GM20431 (cell line): ENCODE measurements around the gene CYCS.
"Not testable (repeated sequence)": the region's sequence is repeated elsewhere in the genome, so short reads cannot be mapped to it uniquely, and the experiment has no call there.

Source experiments
- in situ Hi-C: fragments of 300-500 bp; cut with MseI, MboI; formaldehyde crosslinking; loops from one replicate; pipeline ENCODE4 v1.15.0; 2020; ENCODE audit warnings: low sequenced_read_pairs; ENCODE audit not compliant: unreplicated experiment

The CYCS gene

DNA sequence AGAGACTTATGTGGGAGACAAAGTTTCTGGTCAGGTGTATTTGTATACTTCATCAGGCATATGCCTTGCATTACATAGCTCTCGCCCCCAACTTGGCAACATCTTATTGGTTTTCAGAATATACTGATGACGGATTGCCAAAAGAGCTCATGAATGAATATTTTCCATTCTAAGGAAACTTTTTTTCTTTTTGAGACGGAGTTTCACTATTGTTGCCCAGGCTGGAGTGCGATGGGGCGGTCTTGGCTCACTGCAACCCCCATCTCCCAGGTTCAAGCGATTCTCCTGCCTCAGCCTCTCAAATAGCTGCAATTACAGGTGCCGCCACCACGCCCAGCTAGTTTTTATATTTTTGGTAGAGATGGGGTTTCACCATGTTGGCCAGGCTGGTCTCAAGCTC lies 6.0 kb downstream of the CYCS start:
- in situ Hi-C loops, result no loop called here

DNA sequence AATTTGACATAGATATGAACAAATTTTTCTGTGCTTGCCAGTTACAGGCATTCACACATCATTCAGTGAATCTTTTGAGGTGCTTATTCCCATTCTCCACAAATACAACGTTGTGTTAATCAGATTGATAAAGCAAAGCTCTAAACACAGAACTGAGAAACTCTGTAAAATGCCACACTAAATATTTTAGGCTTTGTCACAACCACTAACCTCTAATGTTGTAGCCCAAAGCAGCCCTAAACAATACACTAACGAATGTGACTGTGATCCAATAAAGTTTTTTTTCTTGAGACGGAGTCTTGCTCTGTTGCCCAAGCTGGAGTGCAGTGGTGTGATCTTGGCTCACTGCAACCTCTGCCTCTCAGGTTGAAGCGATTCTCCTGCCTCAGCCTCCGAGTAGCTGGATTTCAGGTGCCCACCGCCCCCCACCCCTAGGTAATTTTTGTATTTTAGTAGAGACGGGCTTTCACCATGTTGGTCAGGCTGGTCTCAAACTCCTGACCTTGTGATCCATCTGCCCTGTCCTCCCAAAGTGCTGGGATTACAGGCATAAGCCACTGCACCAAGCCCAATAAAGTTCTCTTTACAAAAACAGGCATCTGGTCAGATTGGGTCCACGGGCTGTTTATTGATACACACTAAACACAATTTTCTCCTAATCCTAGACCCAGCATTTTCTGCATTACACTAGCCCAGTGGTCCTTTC lies 6.9 kb downstream of the CYCS start:
- in situ Hi-C loops, result no loop called here

- in situ Hi-C loops, result no loop called here
Measured at GRCh38 chr7:25117226-25118047, 7.6 kb downstream of the CYCS start.

DNA sequence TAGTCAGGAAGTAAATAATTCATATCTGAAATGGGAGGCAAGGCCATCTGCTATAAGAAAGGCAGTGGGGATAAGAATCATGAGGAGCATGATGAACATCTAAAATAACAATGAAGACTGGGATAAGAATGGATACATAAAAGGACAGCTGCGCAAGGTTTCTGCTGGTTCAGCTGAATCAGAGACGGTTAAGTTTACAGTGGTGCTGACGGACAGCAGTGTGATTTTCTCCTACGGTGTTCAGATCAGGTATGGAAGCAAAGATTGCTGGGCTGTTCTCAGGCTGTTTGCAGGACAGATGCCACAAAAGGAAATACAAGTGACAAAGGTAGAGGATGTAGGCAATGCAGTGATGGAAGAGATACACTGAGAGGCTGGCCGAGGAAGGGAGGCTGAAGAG lies 8.4 kb downstream of the CYCS start:
- in situ Hi-C loops, result no loop called here

- in situ Hi-C loops, result not testable (repeated sequence)
Measured at GRCh38 chr7:25110514-25110913, 14.5 kb downstream of the CYCS start.

DNA sequence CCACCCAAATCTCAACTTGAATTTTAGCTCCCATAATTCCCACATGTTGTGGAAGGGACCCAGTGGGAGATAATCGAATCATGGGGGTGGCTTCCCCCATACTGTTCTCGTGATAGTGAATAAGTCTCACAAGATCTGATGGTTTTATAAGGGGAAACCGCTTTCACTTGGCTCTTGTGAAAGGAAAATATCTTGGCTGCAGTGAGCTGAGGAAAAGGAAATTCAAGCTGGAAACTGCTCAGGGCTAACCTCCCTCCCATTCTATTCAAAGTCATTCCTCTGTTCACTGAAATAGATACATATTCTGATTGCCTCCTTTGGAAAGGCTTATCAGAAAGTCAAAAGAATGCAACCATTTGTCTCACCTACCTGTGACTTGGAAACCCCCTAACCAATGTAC lies 15.8 kb downstream of the CYCS start:
- in situ Hi-C loops, result no loop called here

GRCh38 chr7:25105911-25106310 lies 19.1 kb downstream of the CYCS start:
- in situ Hi-C loops, result no loop called here

- in situ Hi-C loops, result no loop called here
Measured at GRCh38 chr7:25103773-25104172, 21.3 kb downstream of the CYCS start.

DNA sequence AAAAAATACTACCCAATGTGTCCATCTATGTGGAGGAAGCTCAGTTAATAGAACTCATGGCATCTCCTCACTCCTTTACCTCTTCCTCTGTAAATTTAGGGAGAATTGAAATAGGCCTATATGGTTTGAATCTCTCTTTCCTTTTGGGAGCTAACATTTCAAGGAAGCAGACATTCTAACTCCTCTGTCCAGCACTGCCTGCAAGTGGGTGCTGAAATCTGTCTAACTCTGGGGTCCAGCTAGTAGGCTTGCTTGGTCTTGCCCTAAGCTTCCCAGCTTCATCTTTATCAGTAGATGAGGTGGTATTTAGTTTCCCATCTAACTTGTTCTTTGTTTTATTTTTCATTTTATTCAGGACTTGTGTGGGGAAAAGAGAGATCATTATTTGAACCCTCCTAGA lies 23.2 kb downstream of the CYCS start:
- in situ Hi-C loops, result no loop called here

DNA sequence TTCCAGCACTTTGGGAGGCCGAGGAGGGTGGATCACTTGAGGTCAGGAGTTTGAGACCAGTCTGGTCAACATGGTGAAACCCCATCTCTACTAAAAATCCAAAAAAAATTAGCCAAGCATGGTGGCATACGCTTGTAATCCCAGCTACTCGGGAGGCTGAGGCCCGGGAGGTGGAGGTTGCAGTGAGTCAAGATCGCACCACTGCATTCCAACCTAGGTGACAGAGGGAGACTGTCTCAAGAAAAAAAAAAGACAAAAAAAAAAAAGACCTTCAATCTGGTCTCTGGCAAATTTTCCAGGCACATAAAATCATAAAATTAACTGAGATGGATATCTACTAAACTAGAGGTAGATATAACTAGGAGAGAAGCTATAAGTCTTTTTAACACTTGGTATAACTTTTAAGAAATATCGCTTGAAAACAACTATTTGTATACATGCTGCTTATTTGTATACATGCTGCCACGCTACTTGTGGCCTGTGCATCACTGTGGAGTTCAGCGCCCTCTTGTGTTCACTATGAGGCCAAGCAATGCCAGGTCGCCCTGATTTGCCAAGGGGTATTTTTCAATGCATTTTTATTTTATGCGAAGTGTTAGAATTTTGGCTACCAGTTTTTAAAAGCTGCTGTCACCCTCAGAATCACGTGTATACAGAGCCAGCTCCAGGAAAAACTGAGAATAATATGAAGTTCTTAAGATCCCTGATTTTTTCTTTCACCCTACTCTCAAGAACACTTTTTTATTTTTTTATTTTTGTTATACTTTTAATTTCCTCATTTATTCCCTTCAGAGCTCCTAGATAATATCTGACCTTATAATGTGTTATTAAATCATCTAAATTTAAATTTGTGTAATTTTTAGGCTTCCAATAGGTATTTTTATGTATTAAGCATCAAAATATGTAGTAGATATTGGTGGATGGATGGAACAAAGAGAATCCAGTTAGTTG lies 26.7 kb downstream of the CYCS start:
- in situ Hi-C loops, result loop anchor here (10.0 kb wide), 1 partner anchor 284 kb away; no protein-coding TSS in a partner anchor

- in situ Hi-C loops, result loop anchor here (10.0 kb wide), 1 partner anchor 281 kb away; no protein-coding TSS in a partner anchor
Measured at GRCh38 chr7:25095516-25096345, 29.3 kb downstream of the CYCS start.

DNA sequence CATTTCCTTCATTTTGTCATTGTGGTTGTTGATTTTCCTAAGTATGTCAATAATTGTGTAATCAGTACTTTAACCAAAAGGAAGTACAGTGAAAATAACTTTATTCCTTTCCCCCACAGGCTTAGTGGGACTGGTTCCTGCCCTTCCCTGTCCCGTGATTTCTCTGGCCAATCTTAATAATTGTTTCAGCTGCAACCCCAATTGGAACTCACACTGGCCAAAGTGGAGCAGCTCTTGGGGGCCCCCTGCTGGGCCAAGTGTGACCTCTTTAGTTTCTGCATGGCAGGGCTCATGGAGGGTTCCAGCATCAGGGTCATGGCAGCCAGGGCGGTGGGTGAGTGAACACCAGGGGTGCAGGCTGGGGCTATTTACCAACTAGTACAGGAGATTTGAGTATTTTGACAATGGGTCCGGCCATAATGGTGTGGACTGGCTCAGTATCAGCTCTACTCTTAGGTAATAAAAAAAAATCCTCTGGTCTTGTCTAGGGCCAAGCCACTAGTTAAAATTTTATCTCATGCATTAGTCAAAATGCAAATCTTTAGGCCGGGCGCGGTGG lies 31.7 kb downstream of the CYCS start:
- in situ Hi-C loops, result loop anchor here (10.0 kb wide), 1 partner anchor 279 kb away; no protein-coding TSS in a partner anchor

- in situ Hi-C loops, result loop anchor here (10.0 kb wide), 1 partner anchor 277 kb away; no protein-coding TSS in a partner anchor
Measured at GRCh38 chr7:25091779-25092178, 33.3 kb downstream of the CYCS start.

DNA sequence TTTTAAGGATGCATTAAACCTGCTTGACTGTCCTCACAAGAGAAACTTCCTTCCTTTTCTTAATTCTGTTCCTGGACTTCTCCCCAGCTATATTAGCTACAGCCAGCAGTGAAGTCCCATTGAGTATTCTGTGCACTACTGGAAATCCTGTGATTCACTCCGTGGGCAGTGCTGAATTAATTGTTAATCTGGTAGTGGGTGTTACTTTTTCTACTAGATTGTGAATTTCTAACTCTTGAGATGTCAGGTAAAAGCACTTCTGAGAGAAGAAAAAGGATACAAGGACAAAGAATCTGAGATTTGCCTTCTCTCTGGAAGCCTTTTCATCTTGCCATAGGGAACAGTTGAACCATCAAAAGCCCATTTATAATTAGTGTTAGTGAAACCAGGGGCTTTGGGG lies 33.9 kb downstream of the CYCS start:
- in situ Hi-C loops, result loop anchor here (10.0 kb wide), 1 partner anchor 276 kb away; no protein-coding TSS in a partner anchor

GRCh38 chr7:25090374-25090773 lies 34.7 kb downstream of the CYCS start:
- in situ Hi-C loops, result loop anchor here (10.0 kb wide), 1 partner anchor 276 kb away; no protein-coding TSS in a partner anchor

DNA sequence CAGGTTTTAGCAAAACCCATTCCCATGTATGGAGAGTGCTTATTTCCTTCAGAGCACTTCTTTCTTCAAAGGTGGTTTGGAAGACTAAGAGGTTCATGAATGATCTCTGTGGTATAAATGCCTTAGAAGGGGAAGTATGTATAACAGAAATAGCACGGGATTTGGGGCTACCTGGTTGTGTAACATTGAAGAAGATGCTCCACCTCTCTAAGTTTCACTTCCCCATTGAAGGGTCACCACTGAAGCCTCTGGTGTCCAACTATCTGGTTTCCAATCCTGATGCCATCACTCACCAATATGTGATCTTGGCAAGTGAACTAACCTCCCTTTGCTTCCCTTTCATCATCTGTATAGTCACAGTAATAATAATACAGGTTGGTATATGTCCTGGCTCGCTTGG lies 37.2 kb downstream of the CYCS start:
- in situ Hi-C loops, result no loop called here

DNA sequence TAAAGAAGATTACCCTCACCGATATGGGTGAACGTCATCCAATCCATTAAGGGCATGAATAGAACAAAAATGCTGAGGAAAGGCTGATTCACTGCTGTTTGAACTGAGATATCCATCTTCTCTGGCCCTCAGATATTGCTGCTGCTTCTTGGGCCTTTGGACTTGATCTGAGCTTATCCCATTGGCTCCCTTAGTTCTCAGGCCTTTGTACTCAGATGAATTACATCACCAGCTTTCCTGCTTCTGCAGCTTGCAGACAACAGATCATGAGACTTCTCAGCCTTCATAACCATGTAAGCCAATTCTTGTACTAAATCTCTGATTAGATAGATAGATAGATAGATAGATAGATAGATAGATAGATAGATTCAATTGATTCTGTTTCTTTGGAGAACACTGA lies 40.2 kb downstream of the CYCS start:
- in situ Hi-C loops, result no loop called here

DNA sequence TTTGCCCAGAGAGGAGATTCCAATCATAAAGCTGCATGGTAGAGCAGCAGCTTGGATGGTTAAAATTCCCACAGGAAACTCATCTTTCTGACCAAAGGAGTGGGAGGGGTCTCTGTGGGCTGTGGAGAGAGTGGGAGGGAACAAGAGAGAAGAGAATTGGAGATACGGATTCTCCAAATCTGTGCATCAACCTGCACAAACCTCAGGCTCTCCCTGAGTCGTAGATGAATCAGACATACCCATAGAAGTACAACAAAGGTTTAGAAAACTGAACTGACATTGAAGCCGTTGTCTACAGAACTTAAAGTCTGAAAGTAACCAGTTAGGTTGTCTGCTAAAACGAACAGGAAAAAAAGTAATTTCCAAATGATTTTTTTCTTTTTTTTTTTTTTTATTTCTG lies 41.9 kb downstream of the CYCS start:
- in situ Hi-C loops, result no loop called here

DNA sequence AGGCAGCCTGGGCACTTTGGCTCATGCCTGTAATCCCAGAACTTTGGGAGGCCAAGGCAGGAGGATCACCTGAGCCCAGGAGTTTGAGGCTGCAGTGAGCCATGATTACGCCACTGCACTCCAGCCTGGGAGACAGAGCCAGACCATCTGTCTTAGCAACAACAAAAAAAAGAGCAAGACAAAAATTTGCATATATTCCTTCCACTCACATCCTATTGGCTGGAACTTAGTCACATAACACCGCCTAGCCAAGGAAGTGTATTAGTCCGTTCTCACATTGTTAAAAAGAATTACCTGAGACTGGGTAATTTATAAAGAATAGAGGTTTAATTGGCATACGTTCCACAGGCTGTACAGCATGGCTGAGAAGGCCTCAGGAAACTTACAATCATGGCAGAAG lies 43.0 kb downstream of the CYCS start:
- in situ Hi-C loops, result not testable (repeated sequence)
